GM21526 (cell line): ENCODE data around the gene DLGAP1.

Experiments
- ATAC-seq: cut with Tn5 transposase; IDR thresholded peaks from one replicate; pipeline ENCODE4 v1.9.1; 2021; ENCODE audit warnings: moderate library complexity; ENCODE audit not compliant: unreplicated experiment, low FRiP score

Gene DLGAP1

DNA sequence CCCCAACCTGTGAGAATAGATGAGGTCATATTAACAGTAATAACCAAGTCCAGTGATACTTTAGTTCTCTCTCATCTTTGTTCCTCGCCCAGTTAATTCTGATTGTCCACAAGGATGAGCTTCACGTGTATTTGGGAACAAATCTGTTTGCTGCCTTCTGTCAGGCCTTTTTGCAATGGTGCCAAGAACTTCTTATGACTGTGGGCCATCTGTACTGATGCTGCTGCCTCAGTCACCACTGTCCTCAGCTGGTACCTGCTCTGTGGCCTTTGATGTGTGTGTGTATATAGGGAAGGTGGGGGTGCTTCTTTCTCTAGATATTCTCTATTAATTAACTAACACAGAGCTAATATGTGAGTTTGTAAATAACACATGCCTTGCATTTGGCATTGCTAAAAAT lies 612.3 kb downstream of the DLGAP1 start:
- ATAC-seq: no peak

GRCh38 chr18:3840766-3841165 lies 614.3 kb downstream of the DLGAP1 start:
- no peak for ATAC-seq

- ATAC-seq: no peak
These were observed 615.5 kb downstream of the DLGAP1 start for GRCh38 chr18:3839581-3839981.

- ATAC-seq: no peak
These were observed 618.4 kb downstream of the DLGAP1 start for GRCh38 chr18:3836483-3837335.

DNA sequence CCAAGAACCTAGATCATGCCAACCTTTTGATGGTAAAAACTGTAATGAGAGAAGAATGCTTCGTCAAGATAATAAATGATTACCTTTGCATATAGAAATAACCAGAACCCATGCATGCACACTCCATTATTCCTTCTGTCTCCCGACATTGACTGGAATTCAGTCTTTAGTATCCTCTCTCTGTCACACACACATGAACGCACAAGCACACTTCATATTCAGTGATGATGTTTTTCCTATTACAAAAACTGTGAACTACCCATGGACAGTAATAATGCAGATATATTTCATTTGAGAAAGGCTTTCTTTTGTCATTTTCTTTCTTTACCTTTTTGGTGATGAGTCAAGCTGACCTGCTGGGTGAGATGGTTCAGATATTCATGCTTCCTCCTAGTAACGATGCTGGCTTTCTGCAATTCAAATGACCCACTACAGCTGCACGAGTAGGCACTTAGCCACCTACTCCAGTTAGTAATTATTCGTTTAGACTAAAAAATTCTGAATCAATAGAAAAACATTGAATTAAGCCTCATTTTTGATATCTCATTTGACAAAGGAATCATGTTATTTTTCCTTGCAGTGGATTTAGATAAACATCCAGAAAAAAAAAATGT lies 623.0 kb downstream of the DLGAP1 start:
- ATAC-seq: no peak

GRCh38 chr18:3830604-3831003 lies 624.5 kb downstream of the DLGAP1 start:
- ATAC-seq: no peak

DNA sequence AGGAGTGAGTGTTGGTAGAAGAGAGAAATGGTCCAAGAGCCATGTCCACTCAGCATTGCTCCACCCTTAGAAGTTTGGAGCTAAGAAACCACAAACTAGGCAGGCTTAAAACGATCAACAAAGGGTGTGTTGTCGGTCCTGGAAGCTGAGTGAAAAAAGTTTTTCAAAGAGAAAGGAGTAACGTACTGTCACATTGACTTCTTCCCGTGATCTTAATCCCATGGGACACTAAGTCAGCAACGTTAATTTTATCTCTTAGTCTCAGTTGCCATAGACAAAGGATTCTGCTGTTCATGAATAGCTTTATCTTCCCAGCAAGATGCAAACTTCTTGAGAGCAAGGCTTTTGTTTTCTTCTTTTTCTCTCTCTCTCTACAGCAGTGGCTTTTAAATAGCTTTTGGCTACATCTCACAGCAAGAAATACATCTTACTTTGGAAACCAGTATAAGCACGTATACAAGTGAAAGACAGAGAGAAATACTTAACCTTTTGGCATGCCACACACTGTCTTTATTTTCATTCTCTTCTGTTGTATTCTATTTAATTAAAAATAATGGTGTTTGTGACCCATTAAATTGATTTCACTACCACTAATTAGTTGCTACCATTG lies 627.8 kb downstream of the DLGAP1 start:
- no peak for ATAC-seq

DNA sequence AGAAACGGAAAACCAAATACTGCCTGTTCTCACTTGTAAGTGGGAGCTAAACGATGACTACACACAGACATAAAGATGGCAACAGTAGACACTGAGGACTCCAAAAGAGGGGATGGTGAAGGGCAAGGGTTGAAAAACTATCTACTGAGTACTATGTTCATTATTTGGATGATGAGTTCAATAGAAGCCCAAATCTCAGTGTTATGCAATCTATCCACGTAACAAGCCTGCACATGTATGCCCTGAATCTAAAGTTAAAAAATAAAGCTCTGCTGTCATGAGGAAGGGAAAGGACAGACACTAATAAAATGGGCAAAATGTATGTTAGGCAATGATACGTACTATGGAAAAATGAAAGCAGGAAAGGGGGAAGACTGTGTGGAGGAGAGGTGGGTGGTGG lies 629.1 kb downstream of the DLGAP1 start:
- no peak for ATAC-seq

- no peak for ATAC-seq
These were observed 631.0 kb downstream of the DLGAP1 start for GRCh38 chr18:3824101-3824500.

- ATAC-seq: no peak
These were observed 632.0 kb downstream of the DLGAP1 start for GRCh38 chr18:3823073-3823472.

- no peak for ATAC-seq
These were observed 633.6 kb downstream of the DLGAP1 start for GRCh38 chr18:3821524-3821923.

DNA sequence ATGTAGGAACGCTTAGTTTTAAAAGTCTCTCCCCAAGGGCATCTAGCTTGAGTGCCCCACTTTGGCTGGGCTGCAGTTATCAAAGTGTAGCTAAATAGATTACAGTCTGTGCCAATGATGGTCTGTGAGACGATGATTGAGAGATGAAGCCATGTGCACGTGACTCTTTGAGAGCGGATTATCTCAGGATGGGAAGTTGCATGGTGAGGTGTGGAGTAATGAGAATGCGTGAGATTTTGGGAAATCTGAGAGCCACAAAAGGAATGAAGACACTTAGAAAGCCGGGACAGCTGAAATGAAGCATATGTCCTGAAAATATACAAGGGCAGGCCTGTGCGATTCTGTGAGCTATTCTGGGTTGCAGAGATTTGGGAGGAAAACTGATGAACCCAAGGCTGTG lies 635.1 kb downstream of the DLGAP1 start:
- ATAC-seq: no peak

GRCh38 chr18:3816610-3817363 lies 638.3 kb downstream of the DLGAP1 start:
- ATAC-seq: no peak

GRCh38 chr18:3815991-3816390 lies 639.1 kb downstream of the DLGAP1 start:
- no peak for ATAC-seq

GRCh38 chr18:3814816-3815215 lies 640.3 kb downstream of the DLGAP1 start:
- no peak for ATAC-seq

DNA sequence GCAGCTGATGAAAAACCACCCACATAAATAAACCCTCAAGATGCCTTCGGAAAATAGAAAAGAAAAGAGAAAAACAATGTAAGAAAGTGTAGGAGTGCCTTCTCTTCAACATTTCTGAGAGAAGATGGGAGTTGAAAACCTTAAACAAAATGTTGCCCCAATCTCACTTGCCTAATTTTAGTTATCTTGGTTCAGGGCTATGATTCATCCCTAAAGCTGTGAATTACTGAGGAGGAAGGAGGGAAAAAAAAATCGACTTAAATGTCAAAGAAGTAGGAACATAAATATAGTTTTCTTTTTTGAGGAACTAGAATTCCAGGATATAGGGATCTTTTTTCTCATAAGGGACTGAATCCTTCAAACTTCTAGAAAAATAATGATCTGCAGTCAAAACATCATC lies 644.8 kb downstream of the DLGAP1 start:
- ATAC-seq: no peak

DNA sequence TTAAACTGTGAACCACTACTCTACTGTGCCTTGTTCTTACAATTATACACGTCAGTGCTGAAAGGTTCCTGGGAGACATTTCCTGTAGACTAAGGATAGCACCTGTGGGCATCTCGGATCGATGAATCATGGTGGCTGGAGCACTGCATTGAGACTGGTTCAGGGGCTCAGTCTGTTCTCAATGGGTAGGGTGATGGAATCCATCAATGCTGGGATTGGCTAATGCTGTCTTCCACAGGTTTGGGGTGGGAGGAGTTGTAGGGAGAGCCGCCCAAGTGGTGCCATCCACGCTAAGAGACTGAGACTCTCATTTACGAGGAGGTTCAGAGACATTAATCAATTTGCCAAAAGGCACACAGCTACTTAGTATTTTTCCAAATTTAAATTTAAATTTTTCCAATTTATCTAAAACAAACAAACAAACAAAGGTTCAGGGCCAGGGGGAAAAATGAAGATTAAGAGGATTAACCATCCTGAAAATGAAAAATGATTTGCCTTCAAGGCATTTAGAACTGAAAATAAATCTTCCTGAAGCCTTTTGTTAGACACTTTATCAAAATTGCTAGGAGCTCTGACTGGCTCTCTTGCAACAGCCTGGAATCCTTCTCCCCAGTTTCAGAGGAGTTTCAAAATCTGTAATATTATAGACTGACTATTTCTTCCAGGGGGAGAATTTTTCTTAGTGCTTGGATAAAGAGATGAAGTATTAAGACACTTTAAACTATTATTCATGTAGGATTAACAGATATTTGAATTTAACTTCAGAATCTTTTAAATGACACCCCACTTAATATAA lies 645.9 kb downstream of the DLGAP1 start:
- ATAC-seq: no peak

DNA sequence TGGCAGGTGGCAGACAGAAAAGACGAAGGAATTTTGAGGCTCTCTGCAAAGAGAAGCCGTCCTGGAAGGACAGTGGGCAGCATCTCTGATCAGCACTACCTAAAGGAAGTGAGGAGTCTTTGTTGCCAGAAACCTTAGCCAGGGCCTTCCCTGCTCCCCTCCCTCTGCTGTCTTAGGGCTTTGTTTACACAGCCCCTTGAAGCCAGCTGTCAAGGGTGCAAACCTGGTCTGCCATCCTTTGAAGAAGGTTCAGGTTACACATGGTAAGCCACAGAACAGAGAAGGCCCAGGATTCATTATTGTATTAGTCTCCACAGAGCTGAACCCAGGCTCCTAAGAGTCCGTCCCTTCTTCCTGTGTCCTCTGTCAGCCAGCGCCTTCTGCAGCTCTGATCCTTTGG lies 648.5 kb downstream of the DLGAP1 start:
- ATAC-seq: no peak

DNA sequence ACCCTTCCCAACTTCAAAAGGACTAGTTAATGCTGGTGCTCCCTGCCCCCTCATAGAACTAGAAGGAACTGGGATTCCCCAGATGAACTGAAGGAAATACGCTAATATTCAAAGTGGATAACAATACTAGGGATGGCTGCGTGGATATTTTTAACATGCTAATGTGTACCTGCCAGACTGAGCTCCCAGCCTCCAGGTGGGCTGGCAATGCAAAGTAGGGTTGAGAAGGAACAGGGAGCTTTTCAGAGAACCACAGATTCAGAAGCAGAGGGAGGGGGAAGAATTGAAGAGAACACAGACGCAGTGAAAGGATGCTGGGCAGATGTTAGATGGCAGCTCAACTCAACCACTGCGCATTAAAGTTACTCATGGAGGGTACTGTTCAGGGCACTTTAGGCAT lies 650.8 kb downstream of the DLGAP1 start:
- no peak for ATAC-seq

DNA sequence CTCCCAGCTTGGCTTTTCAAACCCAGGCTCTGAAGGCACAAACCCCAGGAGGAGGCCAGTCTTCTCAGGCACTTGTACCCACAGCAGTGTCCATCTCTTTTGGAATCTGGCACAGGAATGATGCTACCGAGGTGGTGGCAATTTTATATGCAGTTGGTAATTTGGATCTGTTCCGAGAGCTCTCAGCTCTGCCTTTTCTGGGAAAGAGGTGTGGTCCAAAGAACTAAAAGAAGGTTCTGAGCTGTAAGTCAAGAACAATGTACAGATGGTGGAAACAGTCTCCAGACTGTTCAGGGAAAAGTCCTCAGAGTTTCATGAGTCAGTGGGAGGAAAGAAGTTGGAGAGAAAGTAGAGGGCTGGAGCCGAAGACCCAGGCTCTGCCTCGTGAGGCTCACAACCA lies 651.8 kb downstream of the DLGAP1 start:
- ATAC-seq: no peak
